Large intestine (tissue), 3 donors: ENCODE measurements around the gene ZNRF4. TPM values are rescaled to one million over a fixed set of nuclear protein-coding genes. Genes with fewer than 3 reads are reported as not detected.

Experiments used
- DNase-seq, 2 donors: peaks; one replicate each; pipeline versions ENCODE4 v3.0.0 to v3.0.0-alpha.2; 2013
- H3K27ac ChIP-seq: one replicate; pipeline ENCODE4 v1.5.1; 2013; ENCODE audit warnings: low read length
- H3K27me3 ChIP-seq: 2 replicates; pipeline ENCODE4 v1.6.1; 2013; ENCODE audit warnings: low read length; ENCODE audit not compliant: control insufficient read depth, insufficient read depth
- H3K36me3 ChIP-seq: 2 replicates; pipeline ENCODE4 v1.6.1; 2013; ENCODE audit warnings: low read length; ENCODE audit not compliant: control insufficient read depth, insufficient read depth
- H3K4me1 ChIP-seq: one replicate; pipeline ENCODE4 v1.6.1; 2013; ENCODE audit warnings: low read length; ENCODE audit not compliant: control insufficient read depth, insufficient read depth
- H3K4me3 ChIP-seq: one replicate; pipeline ENCODE4 v1.5.1; 2013; ENCODE audit warnings: low read length
- H3K9me3 ChIP-seq: one replicate; pipeline ENCODE4 v1.6.1; 2013; ENCODE audit warnings: mild to moderate bottlenecking, low read depth, low read length, moderate library complexity; ENCODE audit not compliant: control insufficient read depth
- WGBS: methylation state at CpG from one replicate; pipeline ENCODE4 v1.1.5; 2013; ENCODE audit warnings: low lambda C conversion rate; ENCODE audit not compliant: insufficient coverage; 5-methylcytosine and 5-hydroxymethylcytosine counted together
- polyA plus RNA-seq: library from polyadenylated mRNA; unstranded; fragments of 120-200 nt; gene quantifications from one replicate; pipeline ENCODE4 v1.2.1, GENCODE V29; 2013

The ZNRF4 gene
- polyA plus RNA-seq, 1 donor: not detected

GRCh38 chr19:5472286-5472685, 17.1 kb downstream of the ZNRF4 start:
- no peaks in the 10 kb centered on the region for H3K36me3 ChIP-seq
- no peak for DNase-seq
- H3K27ac ChIP-seq: no peak overlapping the region
- H3K27me3 ChIP-seq: no peaks in the 10 kb centered on the region
- WGBS: no CpG with 5 or more reads among the region's 16 CpGs
- H3K4me1 ChIP-seq: no peaks in the 10 kb centered on the region
- no peak overlapping the region for H3K4me3 ChIP-seq
- no peaks in the 10 kb centered on the region for H3K9me3 ChIP-seq

- H3K36me3 ChIP-seq: no peaks in the 10 kb centered on the region
- no CpG with 5 or more reads among the region's 5 CpGs for WGBS
- no peak overlapping the region for H3K27ac ChIP-seq
- no peaks in the 10 kb centered on the region for H3K9me3 ChIP-seq
- H3K4me3 ChIP-seq: no peak overlapping the region
- DNase-seq: no peak
- H3K27me3 ChIP-seq: peaks cover 9% of the 10 kb centered on the region
- H3K4me1 ChIP-seq: no peaks in the 10 kb centered on the region
These were observed 18.4 kb downstream of the ZNRF4 start for GRCh38 chr19:5473646-5474045.

GRCh38 chr19:5477451-5478215, 22.4 kb downstream of the ZNRF4 start:
- Histone ChIP-seq H3K36me3 (no peaks in the 10 kb centered on the region), H3K27me3 (peaks cover 19% of the 10 kb centered on the region), H3K4me3 (no peak overlapping the region), H3K27ac (no peak overlapping the region), H3K9me3 (peaks cover 6% of the 10 kb centered on the region), H3K4me1 (no peaks in the 10 kb centered on the region)
- DNase-seq: no peak
- no CpG with 5 or more reads among the region's 13 CpGs for WGBS

- H3K27me3 ChIP-seq: peaks cover 19% of the 10 kb centered on the region
- WGBS: no CpG with 5 or more reads among the region's 32 CpGs
- no peak for DNase-seq
These were observed 23.2 kb downstream of the ZNRF4 start for GRCh38 chr19:5478241-5478924.

GRCh38 chr19:5478925-5479588, 23.8 kb downstream of the ZNRF4 start:
- H3K9me3 ChIP-seq: peaks cover 6% of the 10 kb centered on the region
- DNase-seq: no peak
- WGBS: 80% methylated on average over 2 of the region's 8 CpGs
- H3K27me3 ChIP-seq: peaks cover 19% of the 10 kb centered on the region
- H3K4me1 ChIP-seq: no peaks in the 10 kb centered on the region
- H3K27ac ChIP-seq: no peak overlapping the region
- no peaks in the 10 kb centered on the region for H3K36me3 ChIP-seq
- no peak overlapping the region for H3K4me3 ChIP-seq

More at GRCh38 chr19:5478241-5478924, 23.2 kb downstream of the ZNRF4 start:
- Histone ChIP-seq H3K4me1 (no peaks in the 10 kb centered on the region), H3K9me3 (peaks cover 6% of the 10 kb centered on the region), H3K27ac (no peak overlapping the region), H3K4me3 (no peak overlapping the region), H3K36me3 (no peaks in the 10 kb centered on the region)

GRCh38 chr19:5479958-5480357, 24.7 kb downstream of the ZNRF4 start:
- no peak for DNase-seq
- Histone ChIP-seq H3K9me3 (peaks cover 6% of the 10 kb centered on the region), H3K27me3 (peaks cover 19% of the 10 kb centered on the region), H3K36me3 (no peaks in the 10 kb centered on the region), H3K27ac (no peak overlapping the region), H3K4me3 (no peak overlapping the region), H3K4me1 (no peaks in the 10 kb centered on the region)
- no CpG with 5 or more reads among the region's 14 CpGs for WGBS

- no peak overlapping the region for H3K4me3 ChIP-seq
- no peaks in the 10 kb centered on the region for H3K36me3 ChIP-seq
- peaks cover 6% of the 10 kb centered on the region for H3K9me3 ChIP-seq
- peaks cover 19% of the 10 kb centered on the region for H3K27me3 ChIP-seq
- no peak overlapping the region for H3K27ac ChIP-seq
- no CpG with 5 or more reads among the region's 6 CpGs for WGBS
- H3K4me1 ChIP-seq: no peaks in the 10 kb centered on the region
- DNase-seq: no peak
These were observed 25.2 kb downstream of the ZNRF4 start for GRCh38 chr19:5480427-5480836.

GRCh38 chr19:5481957-5482356, 26.7 kb downstream of the ZNRF4 start:
- no peaks in the 10 kb centered on the region for H3K4me1 ChIP-seq
- H3K4me3 ChIP-seq: no peak overlapping the region
- H3K27ac ChIP-seq: no peak overlapping the region
- WGBS: no CpG with 5 or more reads among the region's 2 CpGs
- no peaks in the 10 kb centered on the region for H3K36me3 ChIP-seq
- H3K9me3 ChIP-seq: peaks cover 6% of the 10 kb centered on the region
- DNase-seq: no peak
- peaks cover 19% of the 10 kb centered on the region for H3K27me3 ChIP-seq

- peak in 1 of 2 donors; percentile 15 for DNase-seq
- H3K36me3 ChIP-seq: no peaks in the 10 kb centered on the region
- WGBS: no CpG with 5 or more reads among the region's 13 CpGs
- peaks cover 6% of the 10 kb centered on the region for H3K9me3 ChIP-seq
- H3K27ac ChIP-seq: no peak overlapping the region
- no peak overlapping the region for H3K4me3 ChIP-seq
- no peaks in the 10 kb centered on the region for H3K4me1 ChIP-seq
- H3K27me3 ChIP-seq: peaks cover 8% of the 10 kb centered on the region
These were observed 29.4 kb downstream of the ZNRF4 start for GRCh38 chr19:5484398-5485285.

- DNase-seq: no peak
- Histone ChIP-seq H3K27ac (no peak overlapping the region), H3K36me3 (no peaks in the 10 kb centered on the region), H3K27me3 (peaks cover 9% of the 10 kb centered on the region), H3K4me1 (no peaks in the 10 kb centered on the region), H3K9me3 (peaks cover 6% of the 10 kb centered on the region), H3K4me3 (no peak overlapping the region)
- WGBS: no CpG with 5 or more reads among the region's 3 CpGs
These were observed 30.0 kb downstream of the ZNRF4 start for GRCh38 chr19:5485286-5485636.
